Measurements from ENCODE around the gene OBSCN.
A peak's percentile ranks its signal among the peaks of the same experiment; 100 is the strongest.

Gene OBSCN

DNA sequence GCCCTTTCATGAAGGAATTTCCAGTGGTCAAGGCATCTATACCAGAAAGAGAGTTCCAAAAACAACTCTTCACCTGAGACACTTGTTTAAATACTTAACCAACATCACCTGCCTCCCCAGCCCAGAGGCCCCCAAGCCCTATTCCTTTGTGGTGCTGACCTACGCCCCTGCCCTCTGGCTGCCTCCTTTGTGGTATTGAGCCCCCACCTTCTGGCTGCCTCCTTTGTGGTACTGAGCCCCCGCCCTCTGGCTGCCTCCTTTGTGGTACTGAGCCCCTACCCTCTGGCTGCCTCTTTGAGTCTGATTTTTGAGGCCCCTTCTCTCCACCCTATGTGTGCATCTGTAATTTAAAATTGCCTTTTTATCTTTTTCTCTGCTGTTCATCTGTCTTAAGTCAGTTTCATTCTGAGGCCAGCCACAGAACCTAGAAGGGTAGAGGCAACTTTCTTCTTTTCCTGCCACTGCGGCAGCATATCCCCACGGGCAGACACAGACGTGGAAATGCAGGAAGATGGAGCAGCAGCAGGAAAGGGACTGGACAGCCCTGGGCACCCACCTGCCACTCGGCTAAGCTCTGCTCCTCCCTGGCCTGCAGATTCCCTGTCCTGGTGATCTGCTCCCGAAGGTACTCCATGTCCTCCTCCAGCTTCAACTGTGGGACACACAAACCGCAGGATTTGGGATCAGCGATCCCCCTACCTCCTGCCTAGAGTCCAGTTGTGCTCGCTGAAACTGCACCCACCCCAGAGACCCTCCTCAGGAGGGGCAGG lies 205.6 kb downstream of the OBSCN start:
- Mint-ChIP-seq H3K27me3 (peaks cover 36% of the 10 kb centered on the region), H3K9me3 (no peaks in the 10 kb centered on the region), H3K4me1 (peaks cover 24% of the 10 kb centered on the region), H3K4me3 (no peak overlapping the region), H3K36me3 (peaks cover 6% of the 10 kb centered on the region), H3K27ac (no peak overlapping the region)
- ATAC-seq: no peak

GRCh38 chr1:228414511-228415211 lies 206.8 kb downstream of the OBSCN start:
- H3K4me3 Mint-ChIP-seq: no peak overlapping the region
- no peak overlapping the region for H3K27ac Mint-ChIP-seq
- peaks cover 38% of the 10 kb centered on the region for H3K27me3 Mint-ChIP-seq
- peaks cover 21% of the 10 kb centered on the region for H3K4me1 Mint-ChIP-seq
- H3K36me3 Mint-ChIP-seq: peaks cover 6% of the 10 kb centered on the region
- no peak for ATAC-seq
- H3K9me3 Mint-ChIP-seq: no peaks in the 10 kb centered on the region

DNA sequence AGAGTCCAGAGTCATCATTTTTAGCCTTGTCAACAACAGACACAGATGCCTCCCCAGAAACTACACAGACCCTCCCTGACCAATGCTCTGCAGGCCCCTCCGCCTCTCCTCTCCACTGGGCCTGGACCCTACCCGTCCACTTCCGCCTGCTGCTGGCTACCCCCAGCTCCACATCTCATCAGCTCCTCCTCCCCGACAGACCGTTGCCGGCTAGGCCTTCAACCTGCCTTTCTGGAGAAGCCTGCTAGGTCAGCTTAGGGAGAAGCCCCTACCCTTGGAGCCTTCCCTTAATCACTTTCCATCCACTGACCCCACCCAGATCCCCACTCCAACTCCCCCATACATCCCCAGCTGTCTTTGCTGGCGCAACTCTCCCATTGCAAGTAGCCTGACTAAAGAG lies 207.4 kb downstream of the OBSCN start:
- Mint-ChIP-seq H3K27me3 (peaks cover 42% of the 10 kb centered on the region), H3K4me1 (peaks cover 21% of the 10 kb centered on the region), H3K36me3 (peaks cover 6% of the 10 kb centered on the region), H3K4me3 (no peak overlapping the region), H3K9me3 (peaks cover under 1% of the 10 kb centered on the region), H3K27ac (no peak overlapping the region)
- ATAC-seq: no peak

DNA sequence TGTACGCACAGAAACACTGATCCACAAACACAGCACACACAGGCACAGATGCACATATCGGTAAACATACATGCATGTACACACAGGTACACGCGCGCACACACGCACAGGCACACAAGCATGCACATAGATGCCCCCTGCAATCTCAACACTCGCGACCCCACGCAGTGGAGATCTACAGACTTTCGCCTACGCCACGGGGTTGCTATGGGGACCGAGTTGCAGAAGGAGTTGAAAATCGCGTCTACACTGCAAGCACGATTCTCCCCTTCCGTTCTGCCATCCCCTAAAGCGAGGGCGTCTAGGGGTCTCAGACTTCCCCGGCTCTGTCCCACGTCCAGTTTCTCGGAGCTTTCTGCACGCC lies 208.0 kb downstream of the OBSCN start:
- H3K4me3 Mint-ChIP-seq: no peak overlapping the region
- ATAC-seq: no peak
- peak overlapping the region; percentile 59 for H3K27ac Mint-ChIP-seq
- H3K4me1 Mint-ChIP-seq: peaks cover 21% of the 10 kb centered on the region
- H3K36me3 Mint-ChIP-seq: peaks cover 4% of the 10 kb centered on the region
- H3K27me3 Mint-ChIP-seq: peaks cover 48% of the 10 kb centered on the region
- peaks cover 2% of the 10 kb centered on the region for H3K9me3 Mint-ChIP-seq

- Mint-ChIP-seq H3K27ac (peak within 1 kb of the TSS; percentile 59), H3K27me3 (peaks cover 54% of the 10 kb centered on the region), H3K9me3 (peaks cover 2% of the 10 kb centered on the region), H3K36me3 (no peaks in the 10 kb centered on the region), H3K4me3 (peak within 1 kb of the TSS; percentile 63), H3K4me1 (peaks cover 21% of the 10 kb centered on the region)
- peak; percentile 49 for ATAC-seq
Observed at GRCh38 chr1:228416217-228416933, 208.5 kb downstream of the OBSCN start, which contains the start of gene TRIM17. Gene TRIM17 (minus strand): TSS chr1:228416861. CDS start chr1:228415072, 1,789 bp downstream.

GRCh38 chr1:228417061-228417460 lies 209.2 kb downstream of the OBSCN start:
- Mint-ChIP-seq H3K27ac (peak overlapping the region; percentile 59), H3K9me3 (peaks cover 2% of the 10 kb centered on the region), H3K4me3 (no peak overlapping the region), H3K4me1 (peaks cover 21% of the 10 kb centered on the region), H3K36me3 (no peaks in the 10 kb centered on the region), H3K27me3 (peaks cover 61% of the 10 kb centered on the region)
- ATAC-seq: no peak

DNA sequence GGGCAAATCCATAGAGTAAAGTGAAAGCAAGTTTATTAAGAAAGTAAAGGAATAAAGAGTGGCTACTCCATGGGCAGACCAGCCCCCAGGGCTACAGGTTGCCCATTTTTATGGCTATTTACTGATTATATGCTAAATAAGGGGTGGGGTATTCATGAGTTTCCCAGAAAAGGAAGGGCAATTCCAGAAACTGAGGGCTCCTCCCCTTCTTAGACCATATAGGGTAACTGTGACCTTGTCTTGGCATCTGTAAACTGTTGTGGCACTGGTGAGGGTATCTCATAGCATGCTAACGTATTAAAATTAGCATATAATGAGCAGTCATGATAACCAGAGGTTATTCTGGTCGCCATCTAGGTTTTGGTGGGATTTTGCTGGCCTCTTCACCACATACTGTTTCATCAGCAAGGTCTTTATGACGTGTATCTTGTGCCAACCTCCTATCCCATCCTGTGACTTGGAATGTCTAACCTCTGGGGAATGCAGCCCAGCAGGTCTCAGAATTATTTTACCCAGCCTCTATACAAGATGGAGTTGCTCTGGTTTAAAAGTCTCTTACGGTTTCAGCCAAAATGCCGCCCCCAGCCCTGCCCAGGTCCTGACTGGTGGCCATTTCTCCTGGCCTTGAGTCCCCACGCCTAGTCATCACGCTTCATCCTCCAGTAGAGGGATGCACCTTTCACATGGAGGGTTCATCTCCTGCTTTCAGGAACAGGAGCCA lies 209.8 kb downstream of the OBSCN start:
- Mint-ChIP-seq H3K4me1 (peaks cover 21% of the 10 kb centered on the region), H3K4me3 (no peak overlapping the region), H3K27ac (no peak overlapping the region), H3K27me3 (peaks cover 66% of the 10 kb centered on the region), H3K9me3 (peaks cover 2% of the 10 kb centered on the region), H3K36me3 (no peaks in the 10 kb centered on the region)
- no peak for ATAC-seq

DNA sequence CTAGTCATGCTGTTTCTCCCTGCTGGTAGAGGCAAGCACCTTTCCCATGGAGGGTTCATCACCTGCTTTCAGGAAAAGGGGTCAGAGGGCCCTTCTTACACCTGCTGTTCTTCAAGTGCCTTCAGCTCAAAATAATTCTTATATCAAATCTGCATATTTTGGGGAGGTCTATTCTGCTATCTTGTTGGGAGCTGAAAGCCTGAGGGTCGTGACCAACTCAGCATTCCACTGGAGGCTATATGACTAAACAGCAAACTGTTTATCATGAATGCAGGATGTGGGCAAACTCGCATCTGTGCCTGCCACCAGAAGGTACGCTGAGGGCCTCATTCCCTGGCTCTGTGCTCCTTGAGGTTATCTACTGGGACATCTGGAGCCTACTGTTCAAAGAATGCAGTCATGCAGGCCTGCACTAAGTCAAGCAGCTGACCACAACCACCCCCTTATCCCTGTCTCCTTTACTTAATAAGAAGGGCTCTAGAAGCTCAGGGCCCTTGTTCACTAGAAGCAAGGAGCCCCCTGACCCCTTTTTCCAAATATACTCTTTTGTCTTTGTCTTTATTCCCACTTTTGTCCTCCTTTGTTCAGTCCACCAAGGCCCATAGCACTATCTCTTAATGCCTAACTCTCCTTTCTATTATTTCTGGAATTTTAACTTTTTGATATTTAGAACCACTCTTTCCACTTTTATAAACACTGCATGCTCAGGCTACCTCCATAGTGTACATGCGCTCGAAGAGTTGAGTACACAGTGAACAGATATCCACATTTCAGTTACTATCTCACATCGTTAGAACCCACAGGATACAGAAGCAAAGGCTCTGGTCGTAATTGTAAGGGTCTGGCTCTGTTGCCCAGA lies 213.4 kb downstream of the OBSCN start:
- Mint-ChIP-seq H3K27me3 (peaks cover 53% of the 10 kb centered on the region), H3K4me3 (no peak overlapping the region), H3K9me3 (peaks cover 2% of the 10 kb centered on the region), H3K36me3 (no peaks in the 10 kb centered on the region), H3K27ac (no peak overlapping the region), H3K4me1 (peaks cover 12% of the 10 kb centered on the region)
- no peak for ATAC-seq

DNA sequence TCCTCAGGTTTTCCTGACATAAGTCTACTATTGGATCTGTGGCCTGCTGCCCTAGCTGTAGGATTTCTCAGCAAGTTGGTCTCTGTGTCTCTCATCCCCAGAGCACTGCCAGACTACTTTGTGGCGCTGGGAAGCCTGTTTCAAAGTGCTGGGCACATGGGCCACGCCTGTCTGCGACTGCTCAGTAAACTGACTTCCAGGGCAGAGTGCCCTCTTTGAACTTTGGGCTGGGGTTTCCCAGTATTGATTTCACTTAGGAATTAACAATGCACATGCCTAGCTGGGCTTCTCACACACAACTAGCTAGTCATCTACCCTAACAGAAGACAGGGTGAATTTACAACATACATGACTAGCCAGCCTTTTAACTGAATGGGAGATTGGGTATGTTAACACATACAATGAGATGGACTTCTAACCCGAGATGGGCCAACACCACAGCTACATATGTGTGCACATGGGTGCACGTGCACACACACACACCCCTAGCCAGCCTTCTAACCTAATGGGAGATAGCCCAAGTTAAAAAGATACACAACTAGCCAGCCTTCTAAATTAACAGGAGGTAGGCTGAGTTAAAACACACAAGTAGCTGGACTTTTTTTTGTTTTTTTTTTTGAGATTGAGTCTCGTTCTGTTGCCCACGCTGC lies 215.7 kb downstream of the OBSCN start:
- Mint-ChIP-seq H3K27me3 (peaks cover 50% of the 10 kb centered on the region), H3K4me1 (no peaks in the 10 kb centered on the region), H3K4me3 (no peak overlapping the region), H3K9me3 (peaks cover 2% of the 10 kb centered on the region), H3K27ac (no peak overlapping the region), H3K36me3 (no peaks in the 10 kb centered on the region)
- ATAC-seq: no peak

GRCh38 chr1:228424685-228425660 lies 217.1 kb downstream of the OBSCN start:
- Mint-ChIP-seq H3K36me3 (no peaks in the 10 kb centered on the region), H3K27ac (no peak overlapping the region), H3K9me3 (peaks cover 2% of the 10 kb centered on the region), H3K4me3 (no peak overlapping the region), H3K27me3 (peaks cover 61% of the 10 kb centered on the region), H3K4me1 (no peaks in the 10 kb centered on the region)
- ATAC-seq: no peak

GRCh38 chr1:228426518-228427175 lies 218.8 kb downstream of the OBSCN start:
- no peak overlapping the region for H3K4me3 Mint-ChIP-seq
- H3K9me3 Mint-ChIP-seq: no peaks in the 10 kb centered on the region
- no peaks in the 10 kb centered on the region for H3K4me1 Mint-ChIP-seq
- no peak for ATAC-seq
- no peaks in the 10 kb centered on the region for H3K36me3 Mint-ChIP-seq
- H3K27ac Mint-ChIP-seq: no peak overlapping the region
- H3K27me3 Mint-ChIP-seq: peaks cover 55% of the 10 kb centered on the region

GRCh38 chr1:228428412-228428811 lies 220.6 kb downstream of the OBSCN start:
- Mint-ChIP-seq H3K4me3 (no peak overlapping the region), H3K27me3 (peaks cover 58% of the 10 kb centered on the region), H3K4me1 (no peaks in the 10 kb centered on the region), H3K9me3 (no peaks in the 10 kb centered on the region), H3K27ac (no peak overlapping the region), H3K36me3 (no peaks in the 10 kb centered on the region)
- no peak for ATAC-seq

All from stimulated activated memory B cell treated with anti-CD40 and anti-IgM and Interleukin-4, amounts not matched to agents 10 μg/mL and 1 μg/mL and 100 μg/mL, for 72 hours (primary cell).